EL (cell line): ENCODE data around the gene CES5A.
"Not testable (repeated sequence)": the region's sequence is repeated elsewhere in the genome, so short reads cannot be mapped to it uniquely, and the experiment has no call there.

Experiments
- DNase-seq: peaks from one replicate; pipeline ENCODE4 v3.0.0-alpha.2; 2016

Gene CES5A

DNA sequence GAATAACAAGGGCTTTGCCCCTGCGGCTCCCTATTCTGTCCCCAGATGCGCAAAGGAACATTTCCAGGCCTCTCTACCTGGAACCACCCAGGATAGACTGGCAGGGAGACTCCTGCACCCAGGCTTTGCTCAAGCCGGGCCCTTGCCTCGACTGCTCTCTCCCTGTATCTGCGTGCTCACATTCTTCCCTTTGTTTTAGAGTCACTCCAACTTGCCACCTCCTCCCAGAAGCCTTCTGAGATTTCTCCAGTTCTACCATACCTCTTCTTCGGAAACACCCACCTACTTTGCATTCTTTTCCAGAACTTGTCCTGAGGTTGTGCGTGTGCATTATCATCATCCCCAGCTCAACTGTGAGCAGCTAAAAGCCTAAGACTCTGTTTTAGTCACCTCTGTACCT, 3.0 kb downstream of the CES5A start:
- DNase-seq, result no peak

DNA sequence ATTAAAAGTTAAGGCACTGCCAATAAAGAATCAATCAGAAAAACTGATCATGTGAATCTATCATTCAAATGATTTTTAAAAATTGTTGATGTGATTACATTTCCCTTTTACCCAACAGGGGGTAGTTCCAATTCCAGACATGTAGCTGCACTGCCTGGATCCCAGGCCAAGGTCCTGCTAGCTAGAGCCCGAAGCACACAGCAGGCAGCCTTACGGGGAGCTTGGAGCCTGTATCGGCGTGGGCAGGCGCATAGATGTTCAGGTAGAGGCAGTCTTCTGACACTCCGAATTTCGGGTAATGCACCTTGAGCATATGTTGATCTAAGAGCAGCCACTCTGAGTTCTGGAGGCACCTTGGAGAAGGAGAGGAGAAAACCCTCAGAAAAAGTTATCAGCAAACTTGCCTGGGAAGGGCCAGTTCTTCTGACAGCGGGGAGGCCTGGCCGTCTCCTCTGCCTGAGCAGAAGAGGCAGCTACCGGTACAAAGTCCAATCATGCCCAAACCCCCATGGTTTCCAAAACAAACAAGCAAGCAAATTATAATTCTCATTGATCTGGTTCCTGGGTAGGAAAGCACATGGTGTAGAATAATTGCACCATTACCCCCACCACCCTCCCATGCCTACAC, 3.6 kb downstream of the CES5A start:
- no peak for DNase-seq

DNA sequence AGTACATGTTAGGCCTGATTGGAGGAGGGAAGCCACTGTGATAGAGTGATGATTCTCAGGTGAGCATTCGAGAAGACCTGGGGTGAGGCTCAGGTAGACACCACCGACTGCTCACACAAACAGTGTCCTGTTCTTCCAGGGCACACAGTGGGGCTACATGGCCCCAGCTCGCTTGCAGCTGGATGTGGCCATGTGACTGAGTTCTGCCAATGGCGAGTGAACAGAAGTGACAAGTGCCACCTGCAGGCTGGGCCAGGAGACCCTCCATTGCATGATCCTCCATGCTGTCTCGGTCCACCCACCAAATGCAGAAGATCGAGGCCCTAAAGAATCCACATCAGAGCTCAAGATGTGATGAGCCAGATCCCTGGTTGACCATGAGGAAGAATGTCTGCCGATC, 6.2 kb downstream of the CES5A start:
- no peak for DNase-seq

DNA sequence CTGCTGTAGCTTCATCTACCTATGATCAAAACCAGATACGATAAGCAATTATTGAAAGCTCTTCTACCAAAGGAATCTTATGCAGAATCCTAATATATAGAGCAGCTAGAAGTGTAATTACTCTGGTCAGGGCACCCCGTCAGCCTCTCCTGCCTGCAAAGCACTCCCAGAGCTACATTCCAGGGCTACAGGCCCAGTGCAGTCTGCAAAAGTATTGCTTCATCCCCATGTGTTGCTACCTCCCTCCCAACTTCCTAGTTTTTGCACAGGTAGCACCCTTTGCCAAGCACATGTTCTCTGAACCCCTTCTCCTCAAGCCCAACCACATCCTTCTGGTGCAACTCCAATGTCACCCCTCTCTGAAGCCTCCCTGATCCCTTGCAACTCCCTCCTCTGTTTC, 7.0 kb downstream of the CES5A start:
- no peak for DNase-seq

DNA sequence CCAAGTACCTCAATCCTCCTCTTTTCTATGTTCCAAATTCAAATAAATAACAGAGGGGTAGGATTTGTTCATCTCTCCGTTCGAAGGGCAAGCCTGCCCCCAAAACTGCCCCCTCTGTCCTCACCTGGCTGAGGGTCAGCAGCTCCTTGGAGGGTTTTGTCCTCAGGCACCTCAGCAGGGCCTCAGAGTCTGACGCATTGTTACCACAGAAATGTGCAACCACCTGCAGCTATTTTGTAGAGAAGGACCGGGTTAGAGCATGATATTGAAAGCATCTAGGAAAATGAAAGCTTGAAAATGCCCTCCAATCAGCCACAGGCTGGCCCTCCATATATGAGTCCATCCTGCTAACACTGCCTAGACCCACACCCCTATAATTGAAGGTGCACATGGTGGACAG, 13.9 kb downstream of the CES5A start:
- DNase-seq, result no peak

DNA sequence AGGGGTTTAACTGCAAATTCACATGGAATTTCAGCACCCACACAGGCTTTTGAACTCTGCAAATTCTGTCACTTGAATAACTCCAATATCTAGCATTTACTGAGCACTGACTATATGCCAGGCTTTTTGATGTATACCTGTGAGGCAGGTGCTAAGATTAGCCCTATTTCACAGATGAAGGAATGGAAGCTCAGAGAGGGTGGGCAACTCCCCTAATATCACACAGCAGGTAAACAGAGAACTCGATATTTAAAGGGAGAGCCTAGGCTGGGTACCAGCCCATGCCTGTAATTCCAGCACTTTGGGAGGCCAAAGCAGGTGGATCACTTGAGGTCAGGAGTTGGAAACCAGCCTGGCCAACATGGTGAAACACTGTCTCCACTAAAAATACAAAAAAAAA, 17.5 kb downstream of the CES5A start:
- DNase-seq, result not testable (repeated sequence)

DNA sequence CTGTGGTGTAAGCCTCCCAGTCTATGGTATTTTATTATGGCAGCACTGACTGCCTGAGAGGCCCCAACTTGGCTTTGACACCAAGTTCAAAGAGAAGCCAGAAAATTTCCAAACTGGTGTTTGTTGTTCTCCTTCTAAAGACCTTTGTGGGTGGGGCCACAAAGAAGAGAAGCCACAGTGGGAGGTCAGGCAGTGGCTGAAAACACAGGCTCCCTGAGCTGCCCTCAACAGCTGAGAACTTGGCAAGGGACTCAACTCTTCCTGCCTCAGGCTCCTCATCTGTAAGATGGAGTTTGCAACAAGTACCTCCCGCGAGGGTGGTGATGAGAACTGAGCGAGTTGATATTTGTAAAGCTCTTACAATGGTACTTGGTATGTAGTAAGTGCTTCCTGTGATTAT, 18.2 kb downstream of the CES5A start:
- DNase-seq, result no peak

DNA sequence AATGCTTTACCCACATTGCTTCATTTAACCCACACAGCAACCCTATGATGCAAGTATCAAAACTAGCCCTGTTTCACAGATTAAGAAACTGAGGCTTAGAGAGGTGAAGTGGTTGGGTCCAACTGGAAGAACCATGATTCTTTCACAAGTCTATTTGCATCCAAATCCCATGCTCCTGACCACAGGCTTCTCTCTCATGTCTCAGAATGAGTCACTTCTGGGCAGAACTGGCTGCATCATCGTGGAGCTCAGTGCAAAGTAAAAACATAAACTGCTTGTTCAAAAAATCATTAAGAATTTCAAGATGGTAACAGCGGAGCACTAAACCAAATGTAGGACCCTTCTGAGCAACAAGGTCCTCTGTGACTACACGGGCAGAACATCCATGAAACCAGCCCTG, 22.1 kb downstream of the CES5A start:
- no peak for DNase-seq

DNA sequence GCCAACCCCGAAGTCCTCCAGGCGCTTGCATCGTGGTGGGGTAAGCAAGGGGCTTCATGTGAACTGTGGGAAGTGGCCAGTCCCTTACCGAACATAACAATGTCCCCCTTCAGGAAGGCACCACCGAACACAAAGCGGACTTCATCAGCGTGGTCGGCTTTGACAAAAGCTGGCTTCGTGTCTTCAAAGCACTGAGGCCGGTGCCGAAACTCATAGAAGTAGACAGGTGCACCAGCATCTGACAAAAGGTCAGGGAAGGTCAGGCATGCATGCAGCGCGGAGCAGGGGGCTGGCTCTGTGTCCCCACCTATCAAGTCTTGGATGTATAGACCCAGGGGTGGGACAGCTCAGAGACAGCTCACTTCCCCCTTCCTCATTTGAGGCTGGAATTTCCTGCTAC, 25.6 kb downstream of the CES5A start:
- DNase-seq, result no peak

DNA sequence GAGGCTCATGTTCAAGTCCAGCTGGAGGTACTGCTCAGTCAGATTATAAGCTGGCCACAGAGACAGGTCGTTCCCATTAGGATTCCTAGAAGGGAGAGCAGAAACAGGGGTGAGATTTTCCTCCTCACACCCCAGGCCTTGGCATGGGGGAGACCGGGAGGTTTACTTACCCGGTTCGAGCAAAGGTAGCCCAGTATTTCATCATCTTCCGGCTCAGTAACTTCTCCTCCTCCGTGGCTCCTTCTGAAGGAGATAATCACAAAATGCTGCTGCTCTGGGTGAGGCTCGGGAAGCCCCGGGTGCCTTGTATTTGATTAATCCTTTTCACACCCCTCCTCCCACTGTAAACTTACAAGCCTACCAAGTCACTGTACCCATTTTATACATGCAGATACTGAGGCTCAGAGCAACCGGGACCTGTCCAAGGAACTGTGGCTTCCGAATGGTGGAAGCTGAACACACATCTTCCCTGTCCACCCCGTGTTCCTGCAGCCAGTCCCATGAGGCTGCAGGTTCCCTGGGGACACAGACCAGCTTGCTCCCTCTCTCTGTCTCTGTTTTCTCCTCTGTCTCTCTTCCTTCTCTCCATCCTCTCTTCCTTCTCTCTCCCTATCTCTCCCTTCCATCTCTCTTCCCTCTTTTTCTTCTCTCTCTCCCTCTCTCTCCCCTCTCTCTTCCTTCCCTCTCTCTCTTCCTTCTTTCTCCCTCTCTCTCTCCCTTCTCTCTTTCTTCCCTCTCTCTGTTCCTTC, 28.4 kb downstream of the CES5A start:
- no peak for DNase-seq

DNA sequence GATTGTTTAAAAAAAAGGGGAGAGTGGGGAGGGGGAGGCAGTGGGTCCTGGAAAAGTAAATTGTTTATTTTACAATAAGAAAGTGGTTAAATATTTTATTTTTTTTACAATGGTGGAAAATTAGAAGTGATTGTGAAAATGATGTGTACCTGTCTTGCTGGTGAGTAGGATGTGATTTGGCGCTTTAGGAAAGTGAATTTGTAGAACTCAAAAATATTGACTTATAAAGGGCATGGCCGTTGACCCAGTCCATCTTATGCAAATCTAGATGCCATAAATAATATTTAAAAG, 32.1 kb downstream of the CES5A start:
- DNase-seq, result no peak

DNA sequence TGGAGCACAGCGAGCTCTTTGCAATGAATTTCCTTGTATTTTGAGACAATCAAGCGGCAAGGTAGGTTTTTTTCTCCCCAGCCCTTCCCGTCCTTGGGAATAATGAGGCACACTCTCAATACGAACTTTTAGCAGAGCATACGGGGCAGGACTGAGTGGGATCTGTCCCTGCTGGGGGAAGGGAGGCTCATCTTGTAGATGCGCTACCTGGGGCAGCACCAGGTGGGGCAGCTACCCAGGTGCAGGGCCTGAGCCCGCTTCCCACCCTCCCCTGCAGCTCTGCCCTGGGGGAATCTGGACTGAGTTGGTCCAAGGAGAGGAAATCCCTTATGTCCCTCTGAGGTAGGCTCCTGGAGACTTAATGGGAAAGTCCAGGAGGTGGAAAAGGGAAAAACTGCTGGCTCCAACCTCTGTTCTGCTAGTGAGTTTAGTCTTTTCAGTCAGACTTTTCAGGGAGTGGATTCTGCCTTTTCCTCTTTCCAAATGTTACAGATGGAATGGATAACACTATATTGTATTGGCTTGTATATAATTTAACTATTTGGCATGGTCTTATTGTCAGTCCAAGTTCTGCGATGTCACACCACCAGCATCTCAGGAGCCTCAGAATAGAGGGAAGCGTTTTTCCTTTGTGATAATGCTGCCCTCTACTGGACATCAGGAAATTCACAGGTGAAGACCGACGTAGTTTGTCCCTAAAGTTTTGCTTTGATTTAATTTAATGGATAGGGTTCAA, 32.6 kb downstream of the CES5A start:
- DNase-seq, result peak; percentile 39

DNA sequence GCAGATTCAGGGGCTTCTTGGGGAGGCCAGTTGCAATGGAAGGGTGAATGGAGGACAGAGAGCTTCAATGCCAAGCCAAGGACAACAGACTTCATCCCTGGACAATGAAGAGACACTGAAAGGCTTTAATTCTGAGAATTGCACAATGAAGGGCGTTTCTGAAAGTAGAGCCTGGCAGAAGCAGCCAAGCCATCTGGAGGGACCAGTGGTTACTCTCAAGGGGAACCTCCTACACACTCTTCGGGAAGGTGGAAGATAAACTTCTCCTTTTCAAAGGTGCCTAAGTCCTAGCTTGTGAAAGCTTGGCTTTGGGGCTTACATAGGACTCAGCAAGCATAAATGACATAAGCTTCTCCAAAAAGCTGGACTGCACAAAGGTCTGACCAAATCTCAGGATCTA, 36.1 kb downstream of the CES5A start:
- DNase-seq, result no peak

DNA sequence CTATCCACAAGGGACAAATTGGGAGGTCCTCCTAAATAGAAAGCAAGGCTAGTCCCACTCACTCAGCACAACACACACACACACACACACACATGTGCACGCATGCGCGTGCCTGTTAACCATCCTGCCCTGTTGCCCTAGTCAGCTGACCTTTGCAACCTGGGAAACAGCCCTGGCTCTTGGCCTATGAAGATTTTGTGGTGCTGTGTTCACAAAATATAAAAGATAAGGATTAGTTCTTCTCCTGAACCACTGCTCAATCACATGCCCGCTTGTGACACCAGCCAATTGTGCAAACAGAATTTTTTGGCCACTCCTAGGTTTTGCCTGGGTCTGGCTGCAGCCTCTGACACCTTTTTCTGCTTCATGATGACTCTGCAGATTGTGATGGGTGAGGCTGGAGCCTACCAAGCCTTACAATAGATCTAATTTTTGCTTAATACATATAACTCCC, 39.0 kb downstream of the CES5A start:
- DNase-seq, result no peak

DNA sequence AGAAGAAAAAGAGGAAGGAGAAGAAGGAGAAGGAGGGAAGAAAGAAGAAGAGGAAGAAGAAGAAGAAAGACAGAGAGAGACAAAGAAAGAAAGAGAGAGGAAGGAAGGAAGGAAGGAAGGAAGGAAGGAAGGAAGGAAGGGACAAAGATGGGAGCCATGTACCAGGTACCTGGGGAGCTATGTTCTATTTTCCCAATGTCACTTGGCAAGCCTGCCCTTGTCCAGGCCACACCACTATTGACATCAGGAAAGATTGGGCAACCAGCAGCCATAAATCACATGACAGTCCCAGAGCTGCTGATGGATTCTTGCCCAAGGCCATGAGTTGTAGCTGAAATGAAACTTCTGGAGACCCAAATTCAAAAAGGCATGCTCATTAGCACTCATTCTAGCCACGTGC, 39.6 kb downstream of the CES5A start:
- DNase-seq, result no peak

DNA sequence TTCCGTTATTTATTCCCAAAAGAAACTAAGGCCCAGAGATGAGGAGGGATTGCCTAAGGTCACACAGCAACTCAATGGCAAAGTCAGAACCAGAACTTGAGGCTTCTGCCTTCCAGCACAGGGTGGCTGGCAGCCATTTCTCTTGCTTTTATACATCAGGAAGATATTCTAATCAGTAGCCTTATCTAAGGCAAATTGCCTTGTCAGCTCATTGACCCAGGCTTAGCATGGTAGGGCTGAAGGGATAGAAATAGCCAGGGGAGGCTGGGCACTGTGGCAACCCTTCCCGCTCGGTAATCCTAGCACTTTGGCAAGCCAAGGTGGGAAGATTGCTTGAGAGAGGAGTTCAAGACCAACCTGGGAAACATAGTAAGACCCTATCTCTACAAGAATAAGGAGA, 40.0 kb downstream of the CES5A start:
- DNase-seq, result not testable (repeated sequence)

DNA sequence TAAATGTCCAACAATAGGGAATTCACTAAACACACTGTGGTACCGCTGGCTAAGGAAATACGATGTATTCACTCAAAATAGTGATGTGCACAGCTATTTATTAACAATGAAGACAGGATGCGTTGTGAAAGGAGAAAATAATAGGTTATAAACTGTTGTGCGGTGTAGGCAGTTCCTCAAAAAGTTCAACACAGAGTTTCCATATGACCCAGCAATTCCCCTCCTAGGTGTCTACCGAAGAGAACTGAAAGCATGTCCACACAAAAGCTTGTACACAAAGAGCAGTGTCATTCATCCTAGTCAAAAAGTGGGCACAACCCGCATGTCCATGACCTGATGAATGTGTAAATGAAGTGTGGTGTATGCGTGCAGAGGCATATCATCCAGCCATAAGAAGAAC, 41.1 kb downstream of the CES5A start:
- no peak for DNase-seq

DNA sequence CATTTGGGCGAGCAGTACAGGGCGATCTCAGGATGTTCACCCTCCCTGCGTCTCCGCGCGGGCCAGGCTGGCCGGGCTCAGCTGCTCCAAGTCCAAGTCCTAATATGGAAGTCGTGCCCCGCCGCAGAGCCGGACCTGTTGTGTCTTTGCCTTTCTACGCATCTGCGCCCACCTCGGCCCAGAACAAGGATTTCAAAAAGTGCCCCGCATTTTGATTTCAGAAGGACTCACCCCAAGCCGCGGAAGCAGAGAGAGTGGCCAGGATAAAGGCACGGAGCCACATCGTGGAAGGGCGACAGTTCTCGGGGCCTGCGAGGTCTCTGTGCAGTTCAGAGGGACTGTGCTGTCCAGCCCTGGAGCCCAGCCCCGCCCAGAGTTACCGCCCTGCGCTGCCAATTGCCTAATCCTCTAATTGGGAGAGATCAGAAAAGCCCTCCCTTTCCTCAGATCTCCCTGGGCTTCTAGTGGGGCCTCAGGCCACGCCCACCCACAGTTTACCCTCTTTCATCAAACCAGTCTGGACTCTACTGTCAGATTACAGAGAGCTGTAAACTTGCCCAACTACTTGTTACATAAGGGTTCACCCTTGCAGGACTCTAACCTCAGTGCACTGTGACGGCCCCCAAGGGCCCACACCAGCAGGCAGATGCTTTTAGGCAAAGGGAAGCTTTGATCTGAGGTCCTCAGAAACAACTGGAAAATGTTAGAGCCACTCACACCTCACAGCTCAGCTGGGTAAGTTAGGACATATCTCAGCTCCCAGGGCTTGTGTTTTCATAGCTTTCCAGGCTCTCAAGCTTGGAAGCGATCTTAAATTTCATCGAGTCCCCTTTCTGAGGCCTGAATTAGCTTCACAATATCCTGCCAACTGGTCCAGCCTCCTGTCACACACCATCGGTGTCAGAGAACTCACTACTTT, 42.1 kb downstream of the CES5A start, which contains the start of gene CES1:
Gene CES1 (minus strand): TSS at position 324 of the 919 bp plus-strand sequence. CDS start 41 bp downstream, at position 283.
- no peak for DNase-seq

DNA sequence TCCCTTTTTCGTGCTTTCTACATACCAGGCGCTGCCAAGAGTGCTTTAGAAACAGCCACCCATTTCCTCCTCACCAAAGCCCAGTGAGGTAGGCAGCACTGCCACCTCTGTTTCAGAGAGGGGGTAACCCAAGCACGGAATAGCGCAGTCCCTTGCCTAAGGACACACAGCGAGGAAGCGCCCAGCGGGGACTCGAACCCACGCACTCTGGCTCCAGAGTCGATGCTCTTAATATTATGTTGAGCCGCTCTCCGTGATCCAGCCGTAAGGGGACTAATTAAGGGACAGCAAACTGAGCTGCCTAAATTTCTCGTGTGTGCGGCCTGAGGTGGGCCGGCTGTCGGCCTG, 42.8 kb downstream of the CES5A start:
- DNase-seq, result no peak

DNA sequence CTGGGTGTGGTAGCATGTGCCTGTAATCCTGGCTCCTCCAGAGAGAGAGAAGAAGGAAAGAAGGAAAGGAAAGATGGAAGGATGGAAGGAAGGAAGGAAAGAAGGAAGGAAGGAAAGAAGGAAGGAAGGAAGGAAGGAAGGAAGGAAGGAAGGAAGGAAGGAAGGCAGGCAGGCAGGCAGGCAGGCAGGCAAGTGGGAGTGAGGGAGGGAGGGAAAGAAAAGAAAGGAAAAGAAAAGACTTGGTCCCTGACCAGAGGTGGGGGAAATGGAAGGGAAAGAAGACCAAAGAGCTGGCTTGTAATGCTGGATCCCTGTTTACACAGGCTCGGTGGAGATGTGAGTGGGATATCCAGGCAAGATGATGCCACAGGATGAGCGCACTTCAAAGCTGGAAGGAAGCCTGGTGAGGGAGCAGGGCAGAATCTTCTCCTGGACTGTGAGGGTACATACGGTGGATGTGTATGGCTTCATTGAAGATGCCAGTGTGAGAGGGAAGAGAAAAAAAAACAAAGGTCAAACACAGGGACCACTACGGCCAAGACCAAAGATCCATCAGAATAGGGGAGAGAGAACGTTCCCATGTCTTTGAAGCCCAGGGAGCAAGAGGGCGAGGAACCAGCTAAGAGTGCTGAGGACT, 44.4 kb downstream of the CES5A start:
- DNase-seq, result no peak

DNA sequence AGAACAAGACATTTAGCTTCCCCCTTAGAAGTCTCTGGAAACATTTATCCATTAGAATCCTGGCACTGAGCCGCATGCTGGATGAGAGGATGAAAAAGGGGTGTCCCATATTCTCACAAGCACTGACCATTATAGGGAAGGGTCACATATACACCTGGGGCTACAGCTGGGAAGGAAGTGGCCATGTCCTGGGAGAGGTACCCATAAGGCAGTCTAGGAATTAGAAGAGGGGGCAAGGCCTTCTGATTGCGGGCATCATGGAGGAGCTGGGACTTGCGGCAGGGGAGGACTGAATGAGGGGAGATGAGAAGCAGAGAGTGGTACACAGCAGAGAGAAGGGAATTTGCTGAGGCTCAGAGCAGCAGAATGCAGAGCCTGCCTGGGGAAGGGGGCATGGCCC, 45.9 kb downstream of the CES5A start:
- not testable (repeated sequence) for DNase-seq

DNA sequence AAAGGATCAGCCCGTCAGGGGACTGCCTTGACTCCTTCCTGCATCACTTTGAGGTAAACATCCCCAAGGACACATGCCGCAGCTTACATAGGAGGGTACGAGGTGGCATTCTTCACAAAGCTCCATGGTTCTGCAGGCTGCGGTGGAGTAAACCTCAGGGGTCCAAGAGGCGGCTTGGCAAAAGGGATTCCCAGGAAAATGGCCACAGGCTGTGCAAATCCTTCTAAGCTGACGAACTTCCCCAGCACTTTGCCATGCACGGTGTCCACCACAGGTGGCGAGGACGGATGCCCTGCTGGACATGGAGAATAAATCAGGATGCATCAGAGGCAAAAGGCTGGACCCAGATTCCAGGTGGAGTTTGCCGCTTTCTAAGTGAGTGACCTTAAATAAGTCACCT, 46.5 kb downstream of the CES5A start:
- DNase-seq, result no peak
